Mesenchymal stem cell (in vitro differentiated cells and primary cell): ENCODE results near the gene RASSF5.

Source experiments
- DNase-seq: peaks from one replicate; pipeline ENCODE4 v3.0.0-alpha.2; 2013
- H2AFZ ChIP-seq: one replicate; pipeline ENCODE4 v1.6.1; 2013; ENCODE audit warnings: low read depth, mild to moderate bottlenecking, control low read depth, inconsistent platforms, low read length, moderate library complexity
- H2AK5ac ChIP-seq: 2 replicates; pipeline ENCODE4 v1.6.1; 2013; ENCODE audit warnings: low read length, moderate library complexity, mild to moderate bottlenecking, inconsistent platforms; ENCODE audit not compliant: severe bottlenecking
- H2BK120ac ChIP-seq: one replicate; pipeline ENCODE4 v1.6.1; 2013; ENCODE audit warnings: low read depth, mild to moderate bottlenecking, inconsistent platforms, low read length, moderate library complexity
- H2BK12ac ChIP-seq, 2 experiments: one replicate each; pipeline ENCODE4 v1.6.1; 2013; ENCODE audit warnings: inconsistent platforms in 2 of 2, low read length in 2 of 2, mild to moderate bottlenecking in 2 of 2, moderate library complexity in 2 of 2, control low read depth in 1 of 2
- H2BK15ac ChIP-seq: one replicate; pipeline ENCODE4 v1.6.1; 2013; ENCODE audit warnings: mild to moderate bottlenecking, low read depth, inconsistent platforms; ENCODE audit not compliant: poor library complexity, severe bottlenecking
- H2BK5ac ChIP-seq: 2 replicates; pipeline ENCODE4 v1.6.1; 2013; ENCODE audit warnings: low read depth, mild to moderate bottlenecking, low read length, control low read depth, inconsistent platforms; ENCODE audit not compliant: poor library complexity, severe bottlenecking
- H3K14ac ChIP-seq, 2 experiments: one replicate each; pipeline ENCODE4 v1.6.1; 2013; ENCODE audit warnings: inconsistent platforms in 2 of 2, low read length in 2 of 2, control low read depth in 1 of 2, mild to moderate bottlenecking in 1 of 2, moderate library complexity in 1 of 2
- H3K18ac ChIP-seq, 2 experiments: one replicate each; pipeline ENCODE4 v1.6.1; 2013; ENCODE audit warnings: inconsistent platforms in 2 of 2, low read length in 2 of 2, control low read depth in 1 of 2, low read depth in 1 of 2, mild to moderate bottlenecking in 1 of 2
- H3K23ac ChIP-seq, 2 experiments: one replicate each; pipeline ENCODE4 v1.6.1; 2013; ENCODE audit warnings: inconsistent platforms in 2 of 2, low read length in 2 of 2, mild to moderate bottlenecking in 2 of 2, moderate library complexity in 2 of 2, control low read depth in 1 of 2
- H3K27ac ChIP-seq: 2 replicates; pipeline ENCODE4 v1.5.1; 2013; ENCODE audit warnings: mild to moderate bottlenecking, moderate library complexity, low read length, control low read depth, inconsistent platforms; ENCODE audit not compliant: poor library complexity, severe bottlenecking
- H3K27me3 ChIP-seq, 2 experiments: 2 replicates each; pipeline versions ENCODE4 v1.6.1 to v1.7.0; 2013; ENCODE audit warnings: low read length in 2 of 2, mild to moderate bottlenecking in 2 of 2, moderate library complexity in 2 of 2, control low read depth in 1 of 2, inconsistent platforms in 1 of 2; ENCODE audit not compliant: control insufficient read depth in 1 of 2, insufficient read depth in 1 of 2
- H3K36me3 ChIP-seq, 2 experiments: 2 replicates each; pipeline versions ENCODE4 v1.6.1 to v1.7.0; 2013; ENCODE audit warnings: low read length in 2 of 2, control low read depth in 1 of 2, inconsistent platforms in 1 of 2, low read depth in 1 of 2, mild to moderate bottlenecking in 1 of 2; ENCODE audit not compliant: insufficient read depth in 2 of 2, control insufficient read depth in 1 of 2
- H3K4ac ChIP-seq, 2 experiments: one replicate each; pipeline ENCODE4 v1.6.1; 2013; ENCODE audit warnings: inconsistent platforms in 2 of 2, low read length in 2 of 2, mild to moderate bottlenecking in 2 of 2, moderate library complexity in 2 of 2, control low read depth in 1 of 2, low read depth in 1 of 2
- H3K4me1 ChIP-seq: 2 replicates; pipeline ENCODE4 v1.6.1; 2013; ENCODE audit warnings: low read depth, low read length, control low read depth; ENCODE audit not compliant: control insufficient read depth, insufficient read depth
- H3K4me2 ChIP-seq: 2 replicates; pipeline ENCODE4 v1.6.1; 2013; ENCODE audit warnings: low read length, mild to moderate bottlenecking, inconsistent platforms; ENCODE audit not compliant: poor library complexity, severe bottlenecking
- H3K4me3 ChIP-seq, 2 experiments: 2 replicates each; pipeline versions ENCODE4 v1.5.1 to v1.7.0; 2013; ENCODE audit warnings: low read length in 2 of 2, mild to moderate bottlenecking in 2 of 2, control low read depth in 1 of 2, low read depth in 1 of 2; ENCODE audit not compliant: insufficient read depth in 1 of 2
- H3K79me1 ChIP-seq: replicated peaks from 2 replicates; pipeline ENCODE4 v1.6.1; 2013; ENCODE audit warnings: mild to moderate bottlenecking, control low read depth, low read length, inconsistent platforms; ENCODE audit not compliant: poor library complexity, severe bottlenecking
- H3K9ac ChIP-seq: 2 replicates; pipeline ENCODE4 v1.7.0; 2013; ENCODE audit warnings: mild to moderate bottlenecking, low read length, moderate library complexity
- H3K9me3 ChIP-seq: 2 replicates; pipeline ENCODE4 v1.7.0; 2013; ENCODE audit warnings: mild to moderate bottlenecking, low read length; ENCODE audit not compliant: control insufficient read depth
- H4K8ac ChIP-seq: one replicate; pipeline ENCODE4 v1.6.1; 2013; ENCODE audit warnings: inconsistent platforms, mild to moderate bottlenecking, low read length, moderate library complexity
- H4K91ac ChIP-seq: one replicate; pipeline ENCODE4 v1.6.1; 2013; ENCODE audit warnings: mild to moderate bottlenecking, low read length, inconsistent platforms
- WGBS: methylation state at CpG from one replicate; pipeline ENCODE4 v1.1.7; 2013; ENCODE audit warnings: mixed read lengths; 5-methylcytosine and 5-hydroxymethylcytosine counted together

The RASSF5 gene

GRCh38 chr1:206588492-206588891 is 81.2 kb downstream of the RASSF5 start:
- Histone ChIP-seq H2AK5ac (peak overlapping the region; percentile 15), H3K9ac (peak overlapping the region; percentile 52), H3K4ac (no peak overlapping the region), H3K4me2 (no peak overlapping the region), H2BK12ac (peak overlapping the region in 1 of 2 experiments; percentile 40), H2BK15ac (no peak overlapping the region), H2AFZ (no peak overlapping the region), H3K18ac (no peak overlapping the region), H3K36me3 (peaks cover 29 to 75% of the 10 kb centered on the region in 2 experiments), H3K4me1 (peaks cover 11% of the 10 kb centered on the region), H3K27me3 (no peaks in the 10 kb centered on the region), H3K27ac (no peak overlapping the region), H4K91ac (no peak overlapping the region), H4K8ac (peak overlapping the region; percentile 27), H3K79me1 (no peaks in the 10 kb centered on the region), H3K9me3 (no peaks in the 10 kb centered on the region), H3K14ac (no peak overlapping the region), H2BK5ac (no peak overlapping the region), H3K4me3 (no peak overlapping the region), H2BK120ac (no peak overlapping the region), H3K23ac (no peak overlapping the region)
- WGBS: 82% methylated on average over 6 of the region's 6 CpGs
- peak; percentile 10 for DNase-seq

- peaks cover 32 to 80% of the 10 kb centered on the region in 2 experiments for H3K36me3 ChIP-seq
- no peaks in the 10 kb centered on the region for H3K9me3 ChIP-seq
- WGBS: 35% methylated on average over 7 of the region's 7 CpGs
- peak; percentile 86 for DNase-seq
- H2BK120ac ChIP-seq: no peak overlapping the region
- H2BK5ac ChIP-seq: no peak overlapping the region
- no peaks in the 10 kb centered on the region for H3K79me1 ChIP-seq
- H3K4ac ChIP-seq: no peak overlapping the region
- no peaks in the 10 kb centered on the region for H3K27me3 ChIP-seq
- H2BK12ac ChIP-seq: peak overlapping the region in 1 of 2 experiments; percentile 55
- H3K18ac ChIP-seq: peak overlapping the region in 1 of 2 experiments; percentile 63
- no peak overlapping the region for H4K91ac ChIP-seq
- H2AFZ ChIP-seq: peak overlapping the region; percentile 57
- no peak overlapping the region for H3K4me3 ChIP-seq
- peak overlapping the region; percentile 19 for H2BK15ac ChIP-seq
- H3K9ac ChIP-seq: peak overlapping the region; percentile 52
- peak overlapping the region; percentile 82 for H3K27ac ChIP-seq
- H3K23ac ChIP-seq: no peak overlapping the region
- no peak overlapping the region for H4K8ac ChIP-seq
- H3K4me2 ChIP-seq: no peak overlapping the region
- no peak overlapping the region for H3K14ac ChIP-seq
- no peak overlapping the region for H2AK5ac ChIP-seq
- peaks cover 11% of the 10 kb centered on the region for H3K4me1 ChIP-seq
These were observed 81.9 kb downstream of the RASSF5 start for GRCh38 chr1:206589206-206589605.

GRCh38 chr1:206590025-206590758 is 82.9 kb downstream of the RASSF5 start:
- Histone ChIP-seq H3K9ac (peak overlapping the region; percentile 21), H3K18ac (no peak overlapping the region), H3K4ac (no peak overlapping the region), H2AFZ (no peak overlapping the region), H3K4me2 (no peak overlapping the region), H3K36me3 (peaks cover 34 to 80% of the 10 kb centered on the region in 2 experiments), H2BK120ac (no peak overlapping the region), H4K8ac (peak overlapping the region; percentile 29), H2BK15ac (no peak overlapping the region), H4K91ac (no peak overlapping the region), H3K79me1 (no peaks in the 10 kb centered on the region), H3K9me3 (no peaks in the 10 kb centered on the region), H3K27ac (no peak overlapping the region), H3K14ac (no peak overlapping the region), H3K4me1 (peaks cover 11% of the 10 kb centered on the region), H3K4me3 (no peak overlapping the region), H2BK12ac (no peak overlapping the region), H2BK5ac (no peak overlapping the region), H2AK5ac (no peak overlapping the region), H3K27me3 (no peaks in the 10 kb centered on the region), H3K23ac (no peak overlapping the region)
- DNase-seq: peak; percentile 87
- 43% methylated on average over 3 of the region's 8 CpGs for WGBS

GRCh38 chr1:206591226-206591625 is 83.9 kb downstream of the RASSF5 start:
- Histone ChIP-seq H3K4ac (no peak overlapping the region), H3K36me3 (peaks cover 34 to 80% of the 10 kb centered on the region in 2 experiments), H3K14ac (no peak overlapping the region), H2AK5ac (no peak overlapping the region), H3K18ac (no peak overlapping the region), H2BK120ac (no peak overlapping the region), H3K27ac (no peak overlapping the region), H3K27me3 (no peaks in the 10 kb centered on the region), H3K9ac (peak overlapping the region; percentile 21), H3K4me1 (peaks cover 11% of the 10 kb centered on the region), H2BK12ac (no peak overlapping the region), H3K79me1 (no peaks in the 10 kb centered on the region), H3K4me2 (no peak overlapping the region), H3K23ac (no peak overlapping the region), H2BK15ac (no peak overlapping the region), H2AFZ (no peak overlapping the region), H2BK5ac (no peak overlapping the region), H3K9me3 (no peaks in the 10 kb centered on the region), H4K91ac (no peak overlapping the region), H3K4me3 (no peak overlapping the region), H4K8ac (no peak overlapping the region)
- no peak for DNase-seq
- WGBS: 71% methylated on average over 4 of the region's 5 CpGs
